ENCODE data around the gene FRAS1. TPM values are rescaled to one million over a fixed set of nuclear protein-coding genes. Genes with fewer than 3 reads are reported as not detected.

FRAS1 gene
- total RNA-seq, 1 experiment from 2014 or later = 0.23 TPM

DNA sequence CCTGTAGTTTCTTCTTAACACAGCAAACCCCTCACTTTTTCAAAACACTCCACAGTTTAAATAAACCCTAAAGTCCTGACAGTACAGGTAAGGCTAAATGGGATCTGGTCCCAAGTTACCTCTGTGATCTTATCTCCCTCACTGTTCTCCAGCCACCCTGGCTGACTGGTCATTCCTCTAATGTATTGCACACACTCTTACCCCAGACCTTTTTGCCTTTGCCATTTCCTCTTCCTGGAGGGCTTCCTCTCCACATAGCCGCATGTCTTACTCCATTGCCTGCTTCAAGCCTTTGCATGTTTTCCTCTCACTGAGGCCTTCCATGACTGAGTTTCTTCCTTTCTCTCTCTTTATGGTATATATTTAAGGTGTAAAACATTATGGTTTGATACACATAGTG lies 474.9 kb downstream of the FRAS1 start:
- ATAC-seq (no peak), DNase-seq (ENCODE audit: low read depth, low spot score) (no peak)
- ChIA-PET CTCF (no interaction called here), POLR2A (no interaction called here)
- no peaks in the 10 kb centered on the region for H3K36me3 ChIP-seq (ENCODE audit: control insufficient read depth, insufficient read depth, low read length)
- no peaks in the 10 kb centered on the region for H3K4me1 ChIP-seq (ENCODE audit: control insufficient read depth, insufficient read depth, low read length)
- in situ Hi-C loops (cut with HindIII; ENCODE audit: low pct_unique_long_range_greater_than_20kb, low sequenced_read_pairs) (no loop called here), intact Hi-C loops (cut with micrococcal nuclease; ENCODE audit: unreplicated experiment) (no loop called here)
- TF ChIP-seq TCF7L2 (IDR thresholded peaks at IDR 0.05; ENCODE audit: low read depth, low read length) (no peak), SIN3A (IDR thresholded peaks at IDR 0.05; ENCODE audit: borderline replicate concordance, insufficient read depth, low read depth, low read length) (no peak)
- TF ChIP-seq, protein P1, sequence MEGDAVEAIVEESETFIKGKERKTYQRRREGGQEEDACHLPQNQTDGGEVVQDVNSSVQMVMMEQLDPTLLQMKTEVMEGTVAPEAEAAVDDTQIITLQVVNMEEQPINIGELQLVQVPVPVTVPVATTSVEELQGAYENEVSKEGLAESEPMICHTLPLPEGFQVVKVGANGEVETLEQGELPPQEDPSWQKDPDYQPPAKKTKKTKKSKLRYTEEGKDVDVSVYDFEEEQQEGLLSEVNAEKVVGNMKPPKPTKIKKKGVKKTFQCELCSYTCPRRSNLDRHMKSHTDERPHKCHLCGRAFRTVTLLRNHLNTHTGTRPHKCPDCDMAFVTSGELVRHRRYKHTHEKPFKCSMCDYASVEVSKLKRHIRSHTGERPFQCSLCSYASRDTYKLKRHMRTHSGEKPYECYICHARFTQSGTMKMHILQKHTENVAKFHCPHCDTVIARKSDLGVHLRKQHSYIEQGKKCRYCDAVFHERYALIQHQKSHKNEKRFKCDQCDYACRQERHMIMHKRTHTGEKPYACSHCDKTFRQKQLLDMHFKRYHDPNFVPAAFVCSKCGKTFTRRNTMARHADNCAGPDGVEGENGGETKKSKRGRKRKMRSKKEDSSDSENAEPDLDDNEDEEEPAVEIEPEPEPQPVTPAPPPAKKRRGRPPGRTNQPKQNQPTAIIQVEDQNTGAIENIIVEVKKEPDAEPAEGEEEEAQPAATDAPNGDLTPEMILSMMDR (IDR thresholded peaks at IDR 0.05) = no peak
- TF ChIP-seq, protein P2, sequence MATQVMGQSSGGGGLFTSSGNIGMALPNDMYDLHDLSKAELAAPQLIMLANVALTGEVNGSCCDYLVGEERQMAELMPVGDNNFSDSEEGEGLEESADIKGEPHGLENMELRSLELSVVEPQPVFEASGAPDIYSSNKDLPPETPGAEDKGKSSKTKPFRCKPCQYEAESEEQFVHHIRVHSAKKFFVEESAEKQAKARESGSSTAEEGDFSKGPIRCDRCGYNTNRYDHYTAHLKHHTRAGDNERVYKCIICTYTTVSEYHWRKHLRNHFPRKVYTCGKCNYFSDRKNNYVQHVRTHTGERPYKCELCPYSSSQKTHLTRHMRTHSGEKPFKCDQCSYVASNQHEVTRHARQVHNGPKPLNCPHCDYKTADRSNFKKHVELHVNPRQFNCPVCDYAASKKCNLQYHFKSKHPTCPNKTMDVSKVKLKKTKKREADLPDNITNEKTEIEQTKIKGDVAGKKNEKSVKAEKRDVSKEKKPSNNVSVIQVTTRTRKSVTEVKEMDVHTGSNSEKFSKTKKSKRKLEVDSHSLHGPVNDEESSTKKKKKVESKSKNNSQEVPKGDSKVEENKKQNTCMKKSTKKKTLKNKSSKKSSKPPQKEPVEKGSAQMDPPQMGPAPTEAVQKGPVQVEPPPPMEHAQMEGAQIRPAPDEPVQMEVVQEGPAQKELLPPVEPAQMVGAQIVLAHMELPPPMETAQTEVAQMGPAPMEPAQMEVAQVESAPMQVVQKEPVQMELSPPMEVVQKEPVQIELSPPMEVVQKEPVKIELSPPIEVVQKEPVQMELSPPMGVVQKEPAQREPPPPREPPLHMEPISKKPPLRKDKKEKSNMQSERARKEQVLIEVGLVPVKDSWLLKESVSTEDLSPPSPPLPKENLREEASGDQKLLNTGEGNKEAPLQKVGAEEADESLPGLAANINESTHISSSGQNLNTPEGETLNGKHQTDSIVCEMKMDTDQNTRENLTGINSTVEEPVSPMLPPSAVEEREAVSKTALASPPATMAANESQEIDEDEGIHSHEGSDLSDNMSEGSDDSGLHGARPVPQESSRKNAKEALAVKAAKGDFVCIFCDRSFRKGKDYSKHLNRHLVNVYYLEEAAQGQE (IDR thresholded peaks at IDR 0.05; ENCODE audit: insufficient read depth in 1 of 2, low read depth in 2 of 2, low read length in 1 of 2) = no peak
- no TSS peak for BruUV-seq (replicated peaks)
- no peak overlapping the region for H3K4me3 ChIP-seq (ENCODE audit: low read depth in 2 of 2, low read length in 2 of 2)
- no peaks in the 10 kb centered on the region for H3K9me3 ChIP-seq (ENCODE audit: control insufficient read depth, insufficient read depth, low read depth, low read length)
- H3K27ac ChIP-seq (ENCODE audit: low read length) = no peak overlapping the region
- H3K27me3 ChIP-seq (ENCODE audit: control insufficient read depth, insufficient read depth, low read length) = no peaks in the 10 kb centered on the region

DNA sequence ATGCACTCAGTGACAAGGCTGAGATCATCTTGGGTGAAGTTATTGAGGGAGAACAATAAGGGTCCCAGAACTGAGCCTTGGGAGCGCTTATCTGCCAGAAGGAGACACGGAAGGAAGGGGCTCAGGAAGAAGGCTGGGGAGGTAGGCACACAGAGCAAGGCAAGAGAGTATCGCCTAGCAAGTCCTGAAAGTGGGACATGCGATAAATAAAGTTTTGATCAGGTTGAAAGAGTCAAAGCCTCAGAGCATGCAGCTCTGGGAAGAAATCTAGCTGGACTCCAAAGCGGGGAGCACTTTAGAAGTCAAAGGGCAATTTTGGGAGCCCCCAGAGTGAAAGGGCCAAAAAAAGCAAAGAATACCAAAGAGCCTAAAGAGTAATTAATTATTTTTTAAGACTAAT lies 476.7 kb downstream of the FRAS1 start:
- no peaks in the 10 kb centered on the region for H3K4me1 ChIP-seq (ENCODE audit: control insufficient read depth, insufficient read depth, low read length)
- CTCF ChIA-PET = no interaction called here
- in situ Hi-C loops (cut with HindIII; ENCODE audit: low pct_unique_long_range_greater_than_20kb, low sequenced_read_pairs) = no loop called here

More for the DNA sequence above, 476.7 kb downstream of the FRAS1 start:
- Histone ChIP-seq H3K36me3 (ENCODE audit: control insufficient read depth, insufficient read depth, low read length) (no peaks in the 10 kb centered on the region), H3K27ac (ENCODE audit: low read length) (no peak overlapping the region), H3K9me3 (ENCODE audit: control insufficient read depth, insufficient read depth, low read depth, low read length) (no peaks in the 10 kb centered on the region), H3K27me3 (ENCODE audit: control insufficient read depth, insufficient read depth, low read length) (no peaks in the 10 kb centered on the region), H3K4me3 (ENCODE audit: low read depth in 2 of 2, low read length in 2 of 2) (no peak overlapping the region)
- POLR2A ChIA-PET = interaction anchor here (0.5 kb wide), 1 partner anchor 715 kb away, joined by 4 read pairs; the partner anchor contains the start of gene CNOT6L
- no peak for TF ChIP-seq POLR2AphosphoS5 (IDR thresholded peaks at IDR 0.05; ENCODE audit: low read depth, low read length)
- no peak for TF ChIP-seq SIN3A (IDR thresholded peaks at IDR 0.05; ENCODE audit: borderline replicate concordance, insufficient read depth, low read depth, low read length)
- TF ChIP-seq, protein P1 (IDR thresholded peaks at IDR 0.05) = no peak
- TF ChIP-seq, protein P2 (IDR thresholded peaks at IDR 0.05; ENCODE audit: insufficient read depth in 1 of 2, low read depth in 2 of 2, low read length in 1 of 2) = no peak
- no peak for TF ChIP-seq TCF7L2 (IDR thresholded peaks at IDR 0.05; ENCODE audit: low read depth, low read length)
- no TSS peak for BruUV-seq (replicated peaks)
- intact Hi-C loops (cut with micrococcal nuclease; ENCODE audit: unreplicated experiment) = no loop called here
- ATAC-seq = no peak
- no peak for DNase-seq (ENCODE audit: low read depth, low spot score)

Data from Panc1 (cell line).